22Rv1 (cell line): Measurements from ENCODE around the gene USP14.

Source experiments
- H3K27ac ChIP-seq: fragments of 450-650 bp; 2 replicates; pipeline ENCODE4 v1.5.1; 2017
- ZFX ChIP-seq: fragments of 450-650 bp; IDR thresholded peaks from 2 replicates; pipeline ENCODE4 v1.6.1; 2017; ENCODE audit warnings: antibody characterized with exemption, borderline replicate concordance
- TF ChIP-seq, protein P1 (sequence below): fragments of 450-650 bp; IDR thresholded peaks from 2 replicates; pipeline ENCODE4 v1.5.1; 2017; ENCODE audit warnings: mild to moderate bottlenecking

Gene USP14

DNA sequence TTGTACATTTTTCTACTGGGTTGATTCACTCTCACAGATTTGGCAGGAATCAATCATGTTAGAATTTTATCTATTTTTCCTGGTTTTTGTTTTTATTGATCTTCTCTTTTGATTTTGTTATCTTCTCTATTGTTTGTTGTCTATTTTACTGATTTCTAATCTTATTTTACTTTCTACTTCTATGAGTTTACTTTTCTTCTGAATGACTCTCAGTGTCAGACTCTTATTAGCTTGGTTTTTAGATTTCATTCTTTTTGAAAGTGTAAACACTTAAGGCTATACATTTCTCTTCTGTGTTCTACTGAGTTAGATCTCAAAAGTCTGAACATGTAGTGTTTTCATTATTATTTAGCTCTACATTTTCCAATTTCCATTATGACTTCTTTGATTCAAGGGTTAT, 62.4 kb downstream of the USP14 start:
- no peak for TF ChIP-seq ZFX
- TF ChIP-seq, protein P1, sequence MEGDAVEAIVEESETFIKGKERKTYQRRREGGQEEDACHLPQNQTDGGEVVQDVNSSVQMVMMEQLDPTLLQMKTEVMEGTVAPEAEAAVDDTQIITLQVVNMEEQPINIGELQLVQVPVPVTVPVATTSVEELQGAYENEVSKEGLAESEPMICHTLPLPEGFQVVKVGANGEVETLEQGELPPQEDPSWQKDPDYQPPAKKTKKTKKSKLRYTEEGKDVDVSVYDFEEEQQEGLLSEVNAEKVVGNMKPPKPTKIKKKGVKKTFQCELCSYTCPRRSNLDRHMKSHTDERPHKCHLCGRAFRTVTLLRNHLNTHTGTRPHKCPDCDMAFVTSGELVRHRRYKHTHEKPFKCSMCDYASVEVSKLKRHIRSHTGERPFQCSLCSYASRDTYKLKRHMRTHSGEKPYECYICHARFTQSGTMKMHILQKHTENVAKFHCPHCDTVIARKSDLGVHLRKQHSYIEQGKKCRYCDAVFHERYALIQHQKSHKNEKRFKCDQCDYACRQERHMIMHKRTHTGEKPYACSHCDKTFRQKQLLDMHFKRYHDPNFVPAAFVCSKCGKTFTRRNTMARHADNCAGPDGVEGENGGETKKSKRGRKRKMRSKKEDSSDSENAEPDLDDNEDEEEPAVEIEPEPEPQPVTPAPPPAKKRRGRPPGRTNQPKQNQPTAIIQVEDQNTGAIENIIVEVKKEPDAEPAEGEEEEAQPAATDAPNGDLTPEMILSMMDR: no peak
- no peak overlapping the region for H3K27ac ChIP-seq

DNA sequence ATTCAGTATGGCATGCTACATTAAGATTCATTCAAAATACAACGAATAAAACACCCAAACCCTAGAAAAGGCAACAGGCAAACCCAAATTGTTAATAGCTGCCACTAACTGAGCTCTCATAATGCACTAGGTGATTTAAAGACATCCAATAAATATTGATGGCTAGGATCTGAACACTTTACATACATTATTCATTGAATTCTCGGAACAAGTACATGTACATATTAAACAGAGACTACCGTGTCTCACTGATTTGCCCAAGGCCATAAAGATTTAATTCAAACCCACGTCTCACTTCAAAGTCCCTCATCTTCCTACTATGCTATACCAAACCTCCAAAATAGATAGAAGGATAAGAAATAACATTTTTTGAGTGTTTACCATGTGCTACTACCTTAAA, 67.4 kb downstream of the USP14 start:
- TF ChIP-seq ZFX: no peak
- TF ChIP-seq, protein P1: no peak
- H3K27ac ChIP-seq: no peak overlapping the region

DNA sequence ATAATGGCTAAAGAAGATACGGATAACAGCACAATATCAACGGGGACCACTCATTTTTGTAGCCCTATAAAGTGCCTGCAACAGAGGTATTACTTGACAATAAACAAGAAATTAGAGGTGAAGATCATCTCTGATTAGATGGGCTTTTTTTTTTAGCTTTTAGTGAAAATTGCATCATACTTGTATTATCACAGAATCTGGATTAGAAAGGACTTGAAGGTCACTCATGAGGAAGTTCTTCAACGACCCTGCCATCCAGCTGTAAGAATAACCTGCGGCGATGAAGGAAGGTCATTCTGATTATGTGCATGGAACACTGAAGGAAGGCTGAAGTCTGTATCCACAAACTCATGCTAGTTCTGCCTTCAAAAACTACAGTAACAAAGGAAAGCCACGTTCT, 69.0 kb downstream of the USP14 start:
- no peak for TF ChIP-seq ZFX
- TF ChIP-seq, protein P1: no peak
- H3K27ac ChIP-seq: no peak overlapping the region

DNA sequence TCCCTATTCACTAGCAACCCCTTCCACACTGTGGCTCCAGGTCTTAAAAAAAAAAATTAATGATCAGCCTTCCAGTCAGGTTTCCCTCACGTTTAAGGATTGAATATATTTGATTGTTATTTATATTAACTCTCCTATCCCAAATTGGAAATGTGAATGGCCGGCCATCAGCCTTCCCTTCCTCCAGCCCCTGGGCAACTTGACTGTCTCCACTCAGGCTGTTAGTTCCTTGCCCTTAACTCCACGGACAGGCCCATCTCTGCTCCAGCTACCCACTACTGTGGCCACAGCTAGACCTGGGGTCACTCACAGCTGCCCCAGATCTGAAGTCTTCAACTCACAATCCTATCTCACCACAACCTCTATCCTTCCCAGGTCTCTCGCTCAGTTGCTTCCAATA, 69.5 kb downstream of the USP14 start:
- H3K27ac ChIP-seq: no peak overlapping the region
- TF ChIP-seq, protein P1: no peak
- no peak for TF ChIP-seq ZFX

DNA sequence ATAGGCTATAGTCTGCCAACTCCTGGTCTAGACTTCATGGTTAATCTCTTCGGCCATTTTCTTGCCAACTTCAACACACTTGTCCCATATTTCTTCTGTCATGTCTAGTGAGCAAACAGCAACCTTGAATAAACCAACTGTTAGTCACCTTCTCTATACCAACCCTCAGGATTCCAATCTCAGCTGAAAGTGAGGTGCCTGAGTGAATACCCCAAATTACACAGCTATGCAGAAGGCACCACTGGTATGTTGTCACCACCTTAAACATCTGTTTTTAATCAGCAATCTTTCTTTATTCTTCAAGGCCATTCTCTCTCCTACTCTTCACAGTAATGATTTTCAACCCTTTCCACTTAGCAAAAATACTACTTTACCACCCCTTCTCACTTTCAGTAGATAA, 70.2 kb downstream of the USP14 start:
- TF ChIP-seq, protein P1: no peak
- H3K27ac ChIP-seq: no peak overlapping the region

DNA sequence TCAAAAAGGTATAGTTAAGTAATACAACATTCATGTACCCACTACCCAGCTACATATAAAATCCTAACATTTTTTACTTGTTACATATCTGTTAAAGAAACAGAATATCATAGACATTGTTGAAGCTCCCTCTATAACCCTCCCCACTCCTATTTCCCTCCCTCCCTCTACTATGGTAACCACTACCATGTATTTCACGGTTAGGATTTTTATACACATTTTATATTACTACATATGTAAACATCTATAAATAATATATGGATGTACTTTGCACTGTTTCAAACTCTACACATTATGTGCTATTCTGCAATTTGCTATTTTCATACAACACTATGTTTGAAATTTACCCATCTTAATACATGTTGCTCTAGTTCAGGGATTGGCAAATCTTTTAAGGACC, 73.2 kb downstream of the USP14 start:
- H3K27ac ChIP-seq: peak overlapping the region; percentile 21; the same call in 1 of the 2 replicates
- TF ChIP-seq ZFX: no peak
- TF ChIP-seq, protein P1: no peak

DNA sequence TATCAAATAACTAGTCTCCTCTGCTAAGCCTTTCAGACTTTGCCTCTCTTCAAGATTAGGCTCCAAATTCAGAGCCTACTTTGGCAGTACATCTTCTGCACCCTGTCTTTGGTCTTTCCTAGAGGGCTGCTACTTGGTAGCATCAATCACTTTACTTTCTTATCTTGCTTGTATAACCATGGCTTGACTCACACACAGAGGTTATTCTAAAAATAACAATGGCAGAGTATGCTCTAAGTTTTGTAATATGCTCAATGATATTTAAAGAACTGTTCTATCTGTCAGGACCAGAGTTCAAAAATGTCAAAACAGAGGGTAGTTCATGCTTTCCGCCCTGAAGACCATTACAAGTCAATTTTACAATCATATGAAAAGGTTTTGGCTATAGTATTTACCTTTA, 81.8 kb downstream of the USP14 start:
- no peak overlapping the region for H3K27ac ChIP-seq
- TF ChIP-seq, protein P1: no peak
- no peak for TF ChIP-seq ZFX
